GM12891 (cell line): ENCODE measurements around the gene SLIT1.

Source experiments
- POLR2A ChIP-seq: IDR thresholded peaks from 2 replicates; pipeline ENCODE4 v1.6.1; 2011; ENCODE audit warnings: low read depth, low read length, control low read depth
- TAF1 ChIP-seq: IDR thresholded peaks from 2 replicates; pipeline ENCODE4 v1.6.1; 2011; ENCODE audit warnings: low read depth, low read length, control low read depth

- TF ChIP-seq TAF1 = no peak
- no peak for TF ChIP-seq POLR2A
These were observed 31.5 kb upstream of the SLIT1 start for GRCh38 chr10:97217299-97217698.
